Lower lobe of right lung (tissue), 2 donors: ENCODE measurements around the gene PAEP. TPM values are rescaled to one million over a fixed set of nuclear protein-coding genes. Genes with fewer than 3 reads are reported as not detected.
A peak's percentile ranks its signal among the peaks of the same experiment; 100 is the strongest.

Experiments used
- ATAC-seq, 2 donors: fragments of 200-7000 bp; cut with Tn5 transposase; one replicate each; pipeline ENCODE4 v1.9.1; 2020 to 2022; ENCODE audit warnings: mild to moderate bottlenecking in 2 of 2, moderate library complexity in 2 of 2
- DNase-seq: peaks from one replicate; pipeline ENCODE4 v3.0.0-alpha.2; 2020
- H3K27ac ChIP-seq: fragments of 200-600 bp; one replicate; pipeline ENCODE4 v1.8.0; 2022
- H3K27me3 ChIP-seq: fragments of 200-600 bp; one replicate; pipeline ENCODE4 v1.8.0; 2022; ENCODE audit warnings: low read depth
- H3K36me3 ChIP-seq: fragments of 200-600 bp; one replicate; pipeline ENCODE4 v1.8.0; 2022; ENCODE audit warnings: mild to moderate bottlenecking
- H3K4me1 ChIP-seq: fragments of 200-600 bp; one replicate; pipeline ENCODE4 v1.8.0; 2022
- H3K4me3 ChIP-seq: fragments of 200-600 bp; one replicate; pipeline ENCODE4 v1.8.0; 2022; ENCODE audit warnings: mild to moderate bottlenecking
- H3K9me3 ChIP-seq: fragments of 200-600 bp; one replicate; pipeline ENCODE4 v1.8.0; 2022
- intact Hi-C: fragments of 100-400 bp; cut with DNase I; formaldehyde crosslinking; loops from one replicate; pipeline ENCODE4 v1.11.0; 2022
- total RNA-seq: library from RNA; stranded (reverse); fragmentation: NEBNext Ultra II Directional; extraction: Animal tissue kit (Norgen Biotek cat#: 25700); gene quantifications from one replicate; pipeline ENCODE4 v1.2.1, GENCODE V29; 2021
- TF ChIP-seq, protein P1 (sequence below): fragments of 200-600 bp; IDR thresholded peaks from one replicate; pipeline ENCODE4 v1.8.0; 2022; ENCODE audit warnings: antibody characterized with exemption, mild to moderate bottlenecking
- donor health status: DM: no; HTN: yes; CAD: no; lungs with severe emphysema.

The PAEP gene
- total RNA-seq, 1 donor from 2014 or later, result not detected

DNA sequence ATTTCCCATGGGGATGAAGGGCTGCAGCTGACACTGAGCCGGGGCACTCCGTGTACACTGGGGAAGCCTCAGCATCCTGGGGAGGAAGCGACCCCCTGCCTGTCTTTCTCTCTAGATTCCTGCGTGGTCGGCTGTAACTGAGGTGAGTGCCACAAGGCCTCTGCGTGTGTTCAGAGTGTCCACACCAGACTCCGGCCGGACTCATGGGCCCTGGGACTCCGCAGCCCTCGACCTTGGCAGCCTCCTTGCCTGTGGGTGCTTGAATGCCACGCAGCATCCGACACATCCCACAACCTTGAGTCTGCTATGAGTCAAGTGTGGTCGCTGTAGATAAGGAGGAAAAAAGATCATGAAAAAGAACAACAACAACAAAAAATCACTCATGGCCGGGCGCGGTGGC, 23.4 kb downstream of the PAEP start:
- Histone ChIP-seq H3K4me1 (no peaks in the 10 kb centered on the region), H3K27me3 (peaks cover 4% of the 10 kb centered on the region), H3K9me3 (no peaks in the 10 kb centered on the region), H3K27ac (no peak overlapping the region), H3K4me3 (no peak overlapping the region), H3K36me3 (no peaks in the 10 kb centered on the region)
- DNase-seq, result no peak
- intact Hi-C loops, result no loop called here
- no peak for ATAC-seq
- TF ChIP-seq, protein P1, sequence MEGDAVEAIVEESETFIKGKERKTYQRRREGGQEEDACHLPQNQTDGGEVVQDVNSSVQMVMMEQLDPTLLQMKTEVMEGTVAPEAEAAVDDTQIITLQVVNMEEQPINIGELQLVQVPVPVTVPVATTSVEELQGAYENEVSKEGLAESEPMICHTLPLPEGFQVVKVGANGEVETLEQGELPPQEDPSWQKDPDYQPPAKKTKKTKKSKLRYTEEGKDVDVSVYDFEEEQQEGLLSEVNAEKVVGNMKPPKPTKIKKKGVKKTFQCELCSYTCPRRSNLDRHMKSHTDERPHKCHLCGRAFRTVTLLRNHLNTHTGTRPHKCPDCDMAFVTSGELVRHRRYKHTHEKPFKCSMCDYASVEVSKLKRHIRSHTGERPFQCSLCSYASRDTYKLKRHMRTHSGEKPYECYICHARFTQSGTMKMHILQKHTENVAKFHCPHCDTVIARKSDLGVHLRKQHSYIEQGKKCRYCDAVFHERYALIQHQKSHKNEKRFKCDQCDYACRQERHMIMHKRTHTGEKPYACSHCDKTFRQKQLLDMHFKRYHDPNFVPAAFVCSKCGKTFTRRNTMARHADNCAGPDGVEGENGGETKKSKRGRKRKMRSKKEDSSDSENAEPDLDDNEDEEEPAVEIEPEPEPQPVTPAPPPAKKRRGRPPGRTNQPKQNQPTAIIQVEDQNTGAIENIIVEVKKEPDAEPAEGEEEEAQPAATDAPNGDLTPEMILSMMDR, result no peak

DNA sequence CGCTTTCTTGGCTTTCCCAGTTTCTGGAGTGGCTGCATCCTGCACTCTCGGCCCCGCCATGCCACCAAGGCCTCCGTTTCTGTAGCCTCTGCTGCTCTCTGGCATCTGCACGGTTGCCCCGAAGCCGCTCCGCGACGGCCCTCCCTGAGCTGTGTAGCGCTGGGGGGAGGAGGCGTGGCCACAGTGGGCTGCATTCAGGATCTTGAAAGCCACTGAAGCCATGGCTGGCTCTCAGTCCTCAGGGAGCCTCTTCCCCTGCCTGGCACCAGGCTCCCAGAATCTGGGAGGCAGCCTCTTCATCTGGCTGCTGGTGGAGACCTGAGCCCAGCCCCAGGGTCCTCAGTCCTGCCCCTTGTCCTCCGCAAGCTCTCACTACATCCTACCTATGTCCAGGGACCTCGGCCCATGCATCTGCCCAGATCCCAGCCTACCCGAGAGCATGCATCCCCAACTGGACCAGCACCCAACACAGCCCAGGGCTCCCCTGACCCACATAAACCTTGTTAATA, 25.1 kb downstream of the PAEP start:
- no peak overlapping the region for H3K27ac ChIP-seq
- peaks cover 11% of the 10 kb centered on the region for H3K27me3 ChIP-seq
- DNase-seq (no peak), ATAC-seq (no peak)
- TF ChIP-seq, protein P1, result no peak
- H3K4me3 ChIP-seq, result no peak overlapping the region
- H3K4me1 ChIP-seq, result no peaks in the 10 kb centered on the region
- H3K9me3 ChIP-seq, result no peaks in the 10 kb centered on the region
- H3K36me3 ChIP-seq, result no peaks in the 10 kb centered on the region
- intact Hi-C loops, result no loop called here

DNA sequence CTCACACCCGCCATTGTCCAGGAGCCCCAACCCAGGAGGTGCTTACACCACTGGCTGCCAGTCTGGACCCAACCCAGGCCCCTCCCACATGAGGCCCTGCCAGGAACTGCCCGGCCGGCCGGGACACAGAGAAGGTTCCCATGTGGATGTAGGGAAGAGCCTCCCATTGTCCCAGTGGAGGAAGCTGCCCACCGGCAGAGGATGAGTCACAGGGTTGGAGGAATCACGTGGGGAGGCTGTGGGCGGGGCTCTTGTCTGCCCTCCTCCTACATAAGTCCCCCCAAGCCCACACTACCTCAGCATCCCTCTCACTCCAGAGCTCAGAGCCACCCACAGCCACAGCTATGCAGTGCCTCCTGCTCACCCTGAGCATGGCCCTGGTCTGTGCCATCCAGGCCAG, 26.1 kb downstream of the PAEP start:
- H3K27ac ChIP-seq, result no peak overlapping the region
- TF ChIP-seq, protein P1, result no peak

DNA sequence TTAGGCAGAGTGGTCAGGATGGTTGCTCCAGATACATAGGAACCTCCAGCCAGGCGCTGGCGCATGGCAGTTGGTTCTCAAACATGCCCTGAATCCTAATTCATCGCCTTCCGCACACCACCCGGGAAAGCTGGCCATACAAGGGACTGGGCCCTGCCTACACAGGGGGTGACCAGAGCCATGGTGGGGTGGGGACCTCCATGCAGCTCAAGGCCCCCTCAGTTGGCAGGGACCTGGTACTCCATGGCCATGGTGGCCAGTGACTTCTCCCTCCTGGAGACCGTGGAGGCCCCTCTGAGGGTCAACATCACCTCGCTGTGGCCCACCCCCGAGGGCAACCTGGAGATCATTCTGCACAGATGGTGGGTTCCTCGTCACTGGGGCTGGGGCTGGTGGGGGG, 26.8 kb downstream of the PAEP start:
- TF ChIP-seq, protein P1, result no peak
- Histone ChIP-seq H3K9me3 (no peaks in the 10 kb centered on the region), H3K4me3 (no peak overlapping the region), H3K4me1 (no peaks in the 10 kb centered on the region), H3K36me3 (no peaks in the 10 kb centered on the region), H3K27me3 (peaks cover 11% of the 10 kb centered on the region), H3K27ac (no peak overlapping the region)
- DNase-seq (no peak), ATAC-seq (no peak)
- intact Hi-C loops, result no loop called here

More for the DNA sequence above, 26.1 kb downstream of the PAEP start:
- peaks cover 11% of the 10 kb centered on the region for H3K27me3 ChIP-seq
- no peaks in the 10 kb centered on the region for H3K9me3 ChIP-seq
- no peak for ATAC-seq
- H3K36me3 ChIP-seq, result no peaks in the 10 kb centered on the region
- H3K4me1 ChIP-seq, result no peaks in the 10 kb centered on the region
- H3K4me3 ChIP-seq, result no peak overlapping the region
- DNase-seq, result no peak
- intact Hi-C loops, result no loop called here

DNA sequence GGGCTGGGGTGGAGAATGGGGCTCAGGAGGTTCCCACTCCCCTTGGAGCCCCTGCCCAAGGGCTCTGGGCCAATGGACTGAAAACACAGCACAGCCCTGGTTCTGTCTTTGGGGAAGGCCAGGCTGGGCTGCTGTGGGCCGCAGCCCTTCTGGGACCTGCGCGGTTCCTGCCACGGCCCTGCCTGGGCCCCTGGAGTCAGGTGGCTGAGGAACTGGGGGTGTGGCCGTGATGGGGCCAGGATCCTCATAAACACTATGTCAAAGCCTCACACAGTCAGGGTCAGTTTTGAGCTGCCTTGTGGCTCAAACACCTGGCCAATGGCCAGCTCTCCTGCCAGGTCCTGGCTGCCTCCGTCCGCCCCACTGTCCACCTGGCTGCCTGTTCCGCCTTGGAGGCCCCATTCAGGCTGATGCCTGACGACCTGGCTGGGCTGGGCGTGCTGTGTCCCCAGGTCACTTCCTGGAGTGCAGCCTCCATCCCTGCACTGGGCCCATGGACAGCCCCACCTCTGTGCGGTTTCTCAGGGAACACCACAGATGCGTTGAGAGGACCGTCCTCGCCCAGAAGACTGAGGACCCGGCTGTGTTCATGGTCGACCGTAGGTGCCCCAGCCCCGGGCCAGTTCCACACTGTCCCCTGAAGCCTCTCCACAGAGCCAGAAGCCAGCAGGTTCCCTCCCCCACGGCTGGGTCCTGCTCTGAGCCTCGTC, 27.5 kb downstream of the PAEP start:
- peaks cover 6% of the 10 kb centered on the region for H3K27me3 ChIP-seq
- no peak overlapping the region for H3K27ac ChIP-seq
- H3K4me1 ChIP-seq, result no peaks in the 10 kb centered on the region
- H3K4me3 ChIP-seq, result no peak overlapping the region
- H3K9me3 ChIP-seq, result no peaks in the 10 kb centered on the region
- ATAC-seq (peak in 1 of 2 donors; percentile 32), DNase-seq (no peak)
- intact Hi-C loops, result no loop called here
- no peaks in the 10 kb centered on the region for H3K36me3 ChIP-seq
- TF ChIP-seq, protein P1, result no peak
